Eye (tissue), 1 donor: ENCODE data around the gene BDH1.
"Not testable (repeated sequence)": the region's sequence is repeated elsewhere in the genome, so short reads cannot be mapped to it uniquely, and the experiment has no call there.

Experiments used
- DNase-seq: peaks from one replicate; pipeline ENCODE4 v3.0.0-alpha.2; 2015

Gene BDH1

GRCh38 chr3:197555281-197556261 is at the start of gene BDH1:
Gene BDH1 (minus strand): TSS chr3:197555968. CDS start chr3:197546443, 9,525 bp downstream.
- DNase-seq, result peak; percentile 85

GRCh38 chr3:197603317-197603933 is 47.7 kb upstream of the BDH1 start:
- DNase-seq, result no peak

- not testable (repeated sequence) for DNase-seq
Measured at GRCh38 chr3:197602351-197602750, 46.6 kb upstream of the BDH1 start.

GRCh38 chr3:197601566-197601840 is 45.7 kb upstream of the BDH1 start:
- not testable (repeated sequence) for DNase-seq

GRCh38 chr3:197600796-197601565 is 45.2 kb upstream of the BDH1 start:
- DNase-seq, result no peak

GRCh38 chr3:197599089-197599765 is 43.5 kb upstream of the BDH1 start:
- DNase-seq, result peak; percentile 92

- DNase-seq, result no peak
Measured at GRCh38 chr3:197598404-197598980, 42.7 kb upstream of the BDH1 start.

- no peak for DNase-seq
Measured at GRCh38 chr3:197597335-197597734, 41.6 kb upstream of the BDH1 start.

- DNase-seq, result no peak
Measured at GRCh38 chr3:197595470-197596185, 39.9 kb upstream of the BDH1 start.

- no peak for DNase-seq
Measured at GRCh38 chr3:197593046-197593380, 37.2 kb upstream of the BDH1 start.

GRCh38 chr3:197592361-197593045 is 36.7 kb upstream of the BDH1 start:
- DNase-seq, result no peak

GRCh38 chr3:197591816-197592215 is 36.0 kb upstream of the BDH1 start:
- no peak for DNase-seq

- DNase-seq, result no peak
Measured at GRCh38 chr3:197590313-197590962, 34.7 kb upstream of the BDH1 start.

GRCh38 chr3:197589545-197589944 is 33.8 kb upstream of the BDH1 start:
- no peak for DNase-seq

GRCh38 chr3:197586768-197587167 is 31.0 kb upstream of the BDH1 start:
- DNase-seq, result not testable (repeated sequence)

- no peak for DNase-seq
Measured at GRCh38 chr3:197586181-197586580, 30.4 kb upstream of the BDH1 start.

- DNase-seq, result no peak
Measured at GRCh38 chr3:197584733-197585132, 29.0 kb upstream of the BDH1 start.

- DNase-seq, result no peak
Measured at GRCh38 chr3:197583371-197583770, 27.6 kb upstream of the BDH1 start.

- no peak for DNase-seq
Measured at GRCh38 chr3:197580253-197580691, 24.5 kb upstream of the BDH1 start.

- DNase-seq, result no peak
Measured at GRCh38 chr3:197578376-197578775, 22.6 kb upstream of the BDH1 start.
